HG02571 (cell line): ENCODE results near the gene ADH4.
"Not testable (repeated sequence)": the region's sequence is repeated elsewhere in the genome, so short reads cannot be mapped to it uniquely, and the experiment has no call there.

Source experiments
- ATAC-seq: cut with Tn5 transposase; IDR thresholded peaks from one replicate; pipeline ENCODE4 v1.9.1; 2021; ENCODE audit warnings: mild to moderate bottlenecking, moderate library complexity; ENCODE audit not compliant: unreplicated experiment

The ADH4 gene

GRCh38 chr4:99135541-99136162, 8.4 kb downstream of the ADH4 start:
- no peak for ATAC-seq

- ATAC-seq: no peak
Observed at GRCh38 chr4:99134586-99134985, 9.5 kb downstream of the ADH4 start.

GRCh38 chr4:99131378-99131777, 12.7 kb downstream of the ADH4 start:
- ATAC-seq: no peak

GRCh38 chr4:99126376-99126775, 17.7 kb downstream of the ADH4 start:
- no peak for ATAC-seq

GRCh38 chr4:99121008-99121407, 23.1 kb downstream of the ADH4 start:
- ATAC-seq: no peak

GRCh38 chr4:99120501-99120900, 23.6 kb downstream of the ADH4 start:
- no peak for ATAC-seq

- no peak for ATAC-seq
Observed at GRCh38 chr4:99117876-99118693, 26.0 kb downstream of the ADH4 start.

GRCh38 chr4:99117122-99117841, 26.8 kb downstream of the ADH4 start:
- not testable (repeated sequence) for ATAC-seq

GRCh38 chr4:99109286-99109685, 34.8 kb downstream of the ADH4 start:
- not testable (repeated sequence) for ATAC-seq

- ATAC-seq: no peak
Observed at GRCh38 chr4:99104153-99104552, 39.9 kb downstream of the ADH4 start.

GRCh38 chr4:99103166-99103565, 40.9 kb downstream of the ADH4 start:
- ATAC-seq: no peak

- ATAC-seq: no peak
Observed at GRCh38 chr4:99102634-99103033, 41.5 kb downstream of the ADH4 start.

- ATAC-seq: no peak
Observed at GRCh38 chr4:99100876-99101275, 43.2 kb downstream of the ADH4 start.

- not testable (repeated sequence) for ATAC-seq
Observed at GRCh38 chr4:99099814-99100213, 44.3 kb downstream of the ADH4 start.

GRCh38 chr4:99099311-99099710, 44.8 kb downstream of the ADH4 start:
- ATAC-seq: no peak

GRCh38 chr4:99091841-99092240, 52.3 kb downstream of the ADH4 start:
- ATAC-seq: not testable (repeated sequence)

GRCh38 chr4:99091216-99091575, 52.9 kb downstream of the ADH4 start:
- ATAC-seq: no peak

- ATAC-seq: no peak
Observed at GRCh38 chr4:99090481-99091215, 53.4 kb downstream of the ADH4 start.

GRCh38 chr4:99088481-99089365, 55.4 kb downstream of the ADH4 start, which contains the start of gene ADH5:
Gene ADH5 (minus strand): TSS chr4:99088788. CDS start chr4:99088700, 88 bp downstream.
- ATAC-seq: peak; percentile 96

- ATAC-seq: peak; percentile 18
Observed at GRCh38 chr4:99088023-99088449, 56.1 kb downstream of the ADH4 start.
